IPS DF 4.7 (cell line): ENCODE results near the gene DNER.
"Not testable (repeated sequence)": the region's sequence is repeated elsewhere in the genome, so short reads cannot be mapped to it uniquely, and the experiment has no call there.

ENCODE experiments used
- DNase-seq: peaks from one replicate; pipeline ENCODE4 v3.0.0-alpha.2; 2013; ENCODE audit warnings: low spot score; ENCODE audit errors: extremely low read depth

The DNER gene

GRCh38 chr2:229506699-229507098, 207.7 kb downstream of the DNER start:
- not testable (repeated sequence) for DNase-seq

DNA sequence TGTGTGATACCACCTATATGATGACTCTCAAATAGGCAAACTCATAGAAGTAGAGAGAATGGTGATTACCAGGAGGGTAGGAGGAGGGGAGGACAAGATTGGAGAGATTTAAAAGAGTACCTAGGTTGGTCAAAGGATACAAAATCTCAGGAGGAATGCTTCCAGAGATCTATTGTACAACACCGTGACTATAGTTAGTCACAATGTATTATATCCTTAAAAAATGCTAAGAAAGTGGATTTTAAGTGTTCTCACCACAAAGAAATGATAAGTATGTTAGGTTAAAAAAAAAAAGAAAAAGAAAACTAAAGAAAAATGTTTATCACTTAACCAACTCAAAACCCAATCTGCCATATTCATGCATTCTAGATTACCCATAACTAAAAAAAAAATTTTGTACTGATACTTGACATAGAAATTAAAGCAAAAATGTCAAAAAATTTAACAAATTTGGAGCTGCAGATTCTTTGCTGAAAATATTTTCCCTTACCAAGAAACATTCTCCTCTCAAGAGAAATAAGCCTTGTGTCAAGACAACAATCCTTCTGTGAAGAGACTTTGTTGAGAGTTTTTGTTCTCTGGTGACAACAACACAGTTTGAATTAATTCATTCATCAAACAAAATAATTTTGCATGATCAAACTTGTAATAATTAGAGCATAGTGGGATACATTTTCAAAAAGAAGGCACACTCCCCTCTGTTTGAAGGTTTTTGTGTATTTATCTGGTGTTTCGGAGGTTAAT, 213.1 kb downstream of the DNER start:
- DNase-seq = no peak

GRCh38 chr2:229492034-229492433, 222.3 kb downstream of the DNER start:
- no peak for DNase-seq

GRCh38 chr2:229490167-229490566, 224.2 kb downstream of the DNER start:
- DNase-seq = no peak

DNA sequence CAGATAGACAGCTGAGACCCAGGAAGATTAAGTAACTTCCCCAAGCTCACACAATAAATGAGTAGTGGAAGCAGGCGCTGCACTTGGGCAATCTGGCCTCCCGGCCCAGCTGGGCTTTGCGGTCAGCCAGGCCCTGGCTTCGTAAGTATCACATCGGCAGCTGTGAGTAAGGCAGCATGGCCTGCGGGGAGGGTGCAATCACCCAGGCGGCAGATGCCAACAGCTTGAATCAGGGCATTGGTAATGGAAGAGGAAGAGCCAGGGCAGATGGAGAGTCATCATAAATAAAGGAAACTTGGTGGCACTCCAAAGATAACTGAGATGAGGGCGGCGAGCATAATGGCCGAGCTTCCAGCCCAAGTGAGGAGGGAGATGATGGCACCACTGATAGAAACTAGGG, 225.3 kb downstream of the DNER start:
- no peak for DNase-seq

DNA sequence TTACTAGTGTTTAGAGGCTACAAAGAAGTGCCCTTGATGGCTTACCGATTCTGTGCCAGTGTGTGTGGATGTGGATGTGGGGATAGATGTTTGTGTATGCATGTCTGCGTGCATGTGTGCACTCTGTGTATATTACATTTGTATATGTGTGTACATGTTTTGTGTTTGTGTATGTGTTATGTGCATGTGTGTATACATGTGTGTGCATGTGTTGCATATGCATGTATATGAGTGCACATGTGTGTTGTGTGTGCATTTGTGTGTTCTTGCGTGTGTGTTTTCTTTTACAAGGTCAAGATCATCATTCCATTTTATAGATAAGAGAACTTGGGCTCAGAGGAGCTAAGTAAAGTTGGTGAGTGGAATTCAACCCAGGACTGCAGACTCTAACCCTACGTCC, 226.1 kb downstream of the DNER start:
- no peak for DNase-seq

DNA sequence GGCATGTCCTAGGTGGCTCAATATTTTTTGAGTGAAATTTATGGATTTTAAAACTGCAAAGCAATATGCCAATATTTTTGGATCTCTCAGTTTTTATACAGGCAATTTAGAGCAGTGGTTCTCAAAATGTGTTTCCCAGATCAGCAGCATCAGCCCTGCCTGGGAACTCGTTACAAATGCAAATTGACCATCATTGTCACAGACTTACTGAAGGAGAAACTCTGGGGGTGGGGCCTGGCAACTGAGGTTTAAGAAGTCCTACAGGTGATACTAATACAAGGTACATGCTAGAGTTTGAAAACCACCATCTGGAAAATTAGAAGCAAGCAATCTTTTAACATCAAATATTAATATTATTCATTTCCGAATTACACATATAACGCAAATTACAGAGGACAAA, 227.7 kb downstream of the DNER start:
- no peak for DNase-seq

DNA sequence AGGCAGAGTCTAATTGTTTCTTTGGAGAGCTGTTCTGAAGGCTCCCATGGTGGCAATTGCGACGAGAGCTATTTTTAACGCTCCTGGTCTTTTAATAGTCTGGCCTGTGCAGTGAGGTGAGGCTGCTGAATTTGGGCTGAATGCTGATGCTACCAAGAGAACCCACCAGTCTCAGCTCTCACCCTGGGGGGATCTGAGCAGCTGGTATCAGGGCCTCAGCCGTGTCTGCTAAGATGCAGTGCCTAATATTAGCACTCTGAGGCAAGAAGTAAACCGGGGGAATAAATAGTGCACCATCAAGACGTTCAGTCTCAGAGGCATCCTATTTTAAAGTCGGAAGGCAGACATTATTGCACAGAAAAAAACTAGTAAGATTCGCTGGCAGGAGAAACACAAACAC, 228.5 kb downstream of the DNER start:
- DNase-seq = no peak

- no peak for DNase-seq
These were observed 237.0 kb downstream of the DNER start for GRCh38 chr2:229477269-229477755.

GRCh38 chr2:229475778-229476177, 238.6 kb downstream of the DNER start:
- no peak for DNase-seq

GRCh38 chr2:229474125-229474524, 240.2 kb downstream of the DNER start:
- no peak for DNase-seq

- no peak for DNase-seq
These were observed 243.6 kb downstream of the DNER start for GRCh38 chr2:229470781-229471180.

DNA sequence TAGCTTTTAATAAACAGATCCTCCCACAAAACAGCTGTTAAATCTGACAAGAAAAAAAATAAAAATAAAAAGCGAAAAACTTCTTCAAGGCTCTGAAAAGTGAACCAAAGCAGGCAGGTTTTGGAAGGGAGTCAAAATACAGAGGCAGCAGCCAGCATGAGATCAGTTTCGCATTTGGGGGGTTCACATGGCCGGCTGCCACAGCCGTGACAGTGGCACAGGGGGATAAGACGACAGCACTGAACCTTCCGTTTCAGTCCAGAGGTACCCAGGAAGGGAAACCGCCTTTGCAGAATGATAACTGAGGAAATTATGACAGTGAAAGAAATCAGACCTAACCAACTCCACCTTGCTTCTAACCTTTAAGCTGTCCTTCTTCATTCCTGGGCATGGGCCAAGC, 246.6 kb downstream of the DNER start:
- no peak for DNase-seq

- no peak for DNase-seq
These were observed 250.5 kb downstream of the DNER start for GRCh38 chr2:229463841-229464346.

- DNase-seq = no peak
These were observed 252.2 kb downstream of the DNER start for GRCh38 chr2:229462112-229462511.

GRCh38 chr2:229456091-229456490, 258.3 kb downstream of the DNER start:
- no peak for DNase-seq

DNA sequence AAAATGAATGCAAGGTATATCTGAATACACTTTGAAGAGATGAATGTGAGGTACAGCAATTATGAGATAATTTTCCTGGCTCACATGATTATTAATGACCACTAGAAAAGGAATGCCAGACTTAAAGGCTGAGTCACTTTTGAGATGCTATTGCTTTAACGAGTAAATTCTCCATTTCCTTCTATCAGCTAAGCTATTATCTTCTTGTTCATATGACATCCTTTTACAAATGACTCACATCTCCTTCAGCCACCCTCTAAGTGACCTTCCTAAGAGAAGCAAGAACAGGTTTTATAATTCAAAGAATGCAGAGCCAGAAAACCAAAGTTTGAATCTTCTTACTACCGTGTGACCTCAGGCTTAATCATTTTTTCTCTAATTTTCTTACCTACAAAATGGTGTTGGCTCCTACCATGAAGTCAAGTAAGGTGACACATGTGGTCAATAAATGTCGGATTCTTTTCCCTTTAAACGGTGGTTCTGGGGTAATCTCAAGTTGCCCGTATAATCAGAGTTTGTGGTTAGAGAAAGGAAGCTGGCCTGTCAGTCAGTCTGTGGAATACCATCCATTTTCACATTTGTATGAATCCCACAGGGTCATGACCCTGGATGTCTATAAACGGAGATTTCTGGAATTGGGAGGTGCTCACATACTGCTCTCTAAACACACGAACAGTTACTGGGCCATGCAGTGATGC, 259.3 kb downstream of the DNER start:
- no peak for DNase-seq

- no peak for DNase-seq
These were observed 261.1 kb downstream of the DNER start for GRCh38 chr2:229453230-229453629.

DNA sequence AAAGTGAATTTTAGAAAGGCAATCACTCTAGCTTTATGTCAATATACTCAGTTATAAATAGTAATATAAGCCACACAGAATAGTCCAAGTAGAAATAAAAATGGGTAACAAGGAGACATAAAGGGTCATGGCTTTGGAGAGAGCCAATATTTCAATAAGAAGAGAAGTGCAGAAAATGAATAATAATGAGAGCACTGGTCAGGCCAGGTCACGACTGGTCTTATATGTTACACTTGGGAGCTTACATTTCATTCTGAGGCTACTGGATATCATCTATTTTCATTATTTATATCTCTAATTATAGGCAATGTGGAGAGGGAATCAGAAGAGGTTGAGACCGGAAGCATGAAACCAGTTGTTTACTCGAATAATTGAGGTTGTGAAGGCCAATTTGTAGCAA, 262.5 kb downstream of the DNER start:
- no peak for DNase-seq

- DNase-seq = no peak
These were observed 267.1 kb downstream of the DNER start for GRCh38 chr2:229447227-229447626.

DNA sequence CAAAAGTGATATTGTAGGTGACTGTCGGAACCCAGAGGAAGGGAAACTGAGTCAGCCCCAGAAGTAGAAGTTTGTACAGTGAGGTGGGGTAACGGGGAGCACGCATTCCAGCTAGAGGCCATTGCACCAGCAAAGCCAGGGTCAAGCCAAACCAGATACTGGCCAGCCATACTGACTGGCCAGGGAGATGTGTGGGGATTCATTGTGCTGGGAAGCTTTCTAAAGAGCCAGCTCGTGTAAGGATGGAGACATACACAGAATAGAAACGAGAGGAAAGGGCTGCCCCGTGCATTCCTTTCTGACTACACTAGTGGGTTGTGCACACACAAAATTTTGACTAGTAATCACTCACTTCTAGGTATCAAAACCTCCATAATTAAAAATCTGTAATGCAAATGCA, 268.0 kb downstream of the DNER start:
- no peak for DNase-seq

DNA sequence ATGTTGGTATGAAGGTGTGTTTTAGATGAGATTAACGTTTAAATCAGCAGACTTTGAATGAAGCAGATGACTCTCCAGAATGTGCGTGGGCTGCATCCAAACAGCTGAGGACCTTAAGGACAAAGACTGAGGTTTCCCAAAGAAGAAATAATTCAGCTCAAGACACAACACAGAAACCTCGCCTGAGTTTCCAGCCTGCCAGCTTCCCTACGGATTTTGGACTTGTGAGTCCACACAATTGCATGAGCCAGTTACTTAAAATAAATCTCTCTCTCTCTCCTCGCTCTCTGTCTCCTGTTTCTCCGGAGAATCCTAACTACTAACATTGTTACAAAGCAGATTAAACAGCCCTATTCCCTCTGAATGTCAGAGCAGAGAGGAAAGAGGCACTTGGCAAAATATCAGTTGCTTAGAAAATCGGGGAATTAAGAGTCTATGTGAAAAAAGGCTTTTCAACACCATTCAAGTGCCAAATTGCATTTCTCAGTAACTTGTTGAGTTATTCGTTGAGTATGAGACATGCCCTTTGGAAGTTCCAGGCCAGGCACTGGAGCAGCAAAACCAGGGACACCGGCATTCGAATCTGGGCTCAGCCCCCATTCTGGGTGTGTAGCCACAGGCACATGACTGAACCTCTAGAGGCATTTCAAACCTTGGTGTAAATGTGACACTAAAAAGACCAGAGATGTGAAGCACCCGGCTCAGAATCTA, 268.7 kb downstream of the DNER start:
- no peak for DNase-seq
